AG08395 (cell line): ENCODE data around the gene CYP4F22.
"Not testable (repeated sequence)": the region's sequence is repeated elsewhere in the genome, so short reads cannot be mapped to it uniquely, and the experiment has no call there.

Experiments used
- DNase-seq: peaks from one replicate; pipeline ENCODE4 v3.0.0; 2012; ENCODE audit warnings: mixed read lengths, low spot score

The CYP4F22 gene

DNA sequence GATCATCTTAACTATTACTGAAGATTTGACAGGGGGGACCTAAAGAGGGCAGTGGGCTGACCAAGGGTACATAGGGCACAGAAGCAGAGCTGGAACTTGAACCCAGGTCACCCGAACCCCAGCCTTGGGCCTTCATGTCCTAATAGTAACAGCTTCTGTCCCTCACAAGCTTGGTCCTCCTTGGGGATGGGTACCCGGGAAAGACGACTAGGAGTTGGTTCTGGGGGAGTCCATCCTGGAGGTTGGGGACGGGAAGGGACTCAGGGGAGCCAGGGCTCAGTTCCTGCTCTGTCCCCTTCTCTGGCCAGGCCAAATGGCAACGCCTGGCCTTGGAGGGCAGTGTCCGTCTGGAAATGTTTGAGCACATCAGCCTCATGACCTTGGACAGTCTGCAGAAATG, 67.1 kb downstream of the CYP4F22 start:
- no peak for DNase-seq

GRCh38 chr19:15576526-15577156, 68.3 kb downstream of the CYP4F22 start:
- no peak for DNase-seq

DNA sequence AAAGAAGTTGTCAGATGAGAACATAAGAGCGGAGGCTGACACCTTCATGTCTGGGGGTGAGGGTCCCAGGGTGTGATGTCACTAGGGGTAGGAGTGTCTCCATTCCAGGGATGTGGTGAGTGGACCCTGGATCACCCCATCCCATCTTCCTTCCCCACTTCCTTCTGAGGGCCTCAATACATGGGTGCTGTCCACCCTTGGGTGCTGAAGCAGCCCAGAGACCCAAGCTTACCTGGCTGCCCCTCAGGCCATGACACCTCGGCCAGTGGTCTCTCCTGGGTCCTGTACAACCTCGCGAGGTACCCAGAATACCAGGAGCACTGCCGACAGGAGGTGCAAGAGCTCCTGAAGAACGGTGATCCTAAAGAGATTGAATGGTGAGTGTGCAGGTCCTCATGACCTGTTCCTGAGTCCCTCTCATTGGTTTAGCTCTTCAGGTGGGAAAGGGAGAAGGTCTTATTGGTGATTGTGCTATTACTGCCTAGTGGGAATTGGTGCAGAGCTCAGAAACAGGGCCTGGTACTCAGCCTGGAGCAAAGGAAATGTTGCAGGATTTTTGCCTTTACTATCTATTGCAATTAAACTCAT, 69.0 kb downstream of the CYP4F22 start:
- no peak for DNase-seq

DNA sequence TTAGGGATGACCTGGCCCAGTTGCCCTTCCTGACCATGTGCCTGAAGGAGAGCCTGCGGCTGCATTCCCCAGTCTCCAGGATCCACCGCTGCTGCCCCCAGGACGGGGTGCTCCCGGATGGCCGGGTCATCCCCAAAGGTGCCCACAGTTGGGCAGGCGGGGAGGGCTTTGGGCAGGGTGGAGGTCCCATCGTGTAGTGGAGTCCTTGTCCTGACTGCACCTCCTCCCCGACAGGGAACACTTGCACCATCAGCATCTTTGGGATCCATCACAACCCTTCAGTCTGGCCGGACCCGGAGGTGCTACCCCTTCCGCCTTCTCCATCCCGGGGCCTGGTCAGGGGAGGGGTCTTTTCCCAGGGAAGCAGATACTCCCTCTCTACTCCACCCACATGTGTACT, 75.0 kb downstream of the CYP4F22 start:
- no peak for DNase-seq

GRCh38 chr19:15584095-15584494, 75.8 kb downstream of the CYP4F22 start:
- no peak for DNase-seq

DNA sequence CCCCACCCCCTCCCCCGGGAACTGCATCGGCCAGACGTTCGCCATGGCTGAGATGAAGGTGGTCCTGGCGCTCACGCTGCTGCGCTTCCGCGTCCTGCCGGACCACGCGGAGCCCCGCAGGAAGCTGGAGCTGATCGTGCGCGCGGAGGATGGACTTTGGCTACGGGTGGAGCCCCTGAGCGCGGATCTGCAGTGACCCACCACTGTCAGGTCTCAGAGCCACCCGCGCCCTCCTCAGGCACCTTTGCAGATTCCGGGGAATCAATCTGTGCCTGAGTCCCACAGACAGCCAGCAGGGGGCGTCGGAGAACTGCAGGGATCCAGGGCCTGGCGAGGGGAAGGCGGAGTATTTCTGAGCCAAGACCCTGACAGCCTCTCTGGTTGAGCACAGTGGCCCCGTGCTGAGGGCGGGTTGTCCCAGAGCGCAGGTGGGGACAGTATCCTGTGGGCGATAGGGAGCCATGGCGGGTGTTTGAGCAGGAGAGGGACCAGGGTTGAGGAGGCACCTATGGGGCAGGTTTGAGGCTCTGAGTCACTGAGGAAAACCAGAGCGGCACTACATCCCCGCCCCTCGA, 76.3 kb downstream of the CYP4F22 start:
- DNase-seq = peak; percentile 69

DNA sequence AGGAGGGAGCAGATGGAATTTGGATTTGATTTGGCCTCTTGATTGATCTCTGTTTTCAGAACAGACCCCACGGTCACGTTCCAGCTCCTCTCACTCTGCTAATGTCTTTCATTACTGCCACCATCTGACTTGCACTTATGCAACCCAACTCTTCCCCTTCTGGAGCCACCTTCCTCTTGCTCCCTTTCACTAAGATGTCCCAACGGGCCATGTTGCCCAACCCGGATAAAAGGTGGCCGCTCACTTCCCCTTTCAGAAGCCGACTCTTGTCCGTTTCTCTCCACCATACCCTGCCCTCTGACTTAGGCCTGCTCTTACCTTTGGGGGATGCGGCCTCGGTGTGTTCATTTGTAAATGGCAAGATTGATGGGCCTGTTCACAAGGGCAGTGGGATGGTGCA, 79.3 kb downstream of the CYP4F22 start:
- DNase-seq = no peak

DNA sequence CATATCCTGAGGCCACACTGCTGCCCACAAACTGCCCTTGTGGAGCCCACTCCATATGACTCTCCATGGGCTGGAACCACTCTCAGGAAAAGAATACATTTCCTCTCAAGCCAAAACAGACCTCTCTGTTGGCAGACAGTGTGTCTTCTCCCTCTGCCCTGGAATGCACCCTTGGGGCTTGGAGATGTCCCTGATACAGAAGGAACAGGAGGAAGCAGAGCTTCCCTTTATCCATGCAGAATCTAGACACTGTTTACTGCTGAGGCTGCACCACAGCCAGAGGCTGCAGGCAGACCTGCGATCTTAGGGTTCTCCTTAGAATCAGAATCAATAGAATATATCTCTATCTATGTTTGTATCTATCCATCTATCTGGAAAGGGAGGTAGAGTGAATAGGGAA, 79.9 kb downstream of the CYP4F22 start:
- DNase-seq = no peak

DNA sequence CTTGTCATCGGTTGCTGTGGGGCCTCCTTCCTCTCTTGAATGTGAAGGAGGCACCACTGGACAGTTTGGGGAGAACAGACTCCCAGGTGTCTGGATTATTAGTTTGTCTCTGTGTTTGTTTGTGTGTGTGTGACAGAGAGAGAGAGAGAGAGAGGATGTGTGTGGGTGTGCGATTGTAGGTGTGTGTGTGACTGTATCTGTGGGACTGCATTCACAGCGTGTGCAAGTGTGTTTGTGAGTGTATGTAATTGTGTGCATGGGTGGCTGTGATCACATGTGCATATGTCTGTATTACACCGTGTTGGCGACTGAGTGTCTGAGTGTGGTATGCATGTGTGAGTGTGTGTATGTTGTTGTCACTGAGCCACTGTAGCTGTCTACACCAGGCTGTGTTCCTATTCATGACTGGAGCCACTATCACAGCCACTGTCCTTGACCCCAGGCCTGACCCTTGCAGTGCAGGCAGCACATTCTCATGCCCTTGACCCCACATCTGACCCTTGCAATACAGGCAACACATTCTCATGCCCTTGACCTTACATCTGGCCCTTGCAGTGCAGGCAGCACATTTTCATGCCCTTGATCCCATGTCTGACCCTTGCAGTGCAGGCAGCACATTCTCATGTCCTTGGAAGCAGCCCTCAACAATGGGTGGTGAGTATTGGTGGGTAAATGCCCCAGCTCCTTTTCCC, 81.6 kb downstream of the CYP4F22 start:
- DNase-seq = no peak

DNA sequence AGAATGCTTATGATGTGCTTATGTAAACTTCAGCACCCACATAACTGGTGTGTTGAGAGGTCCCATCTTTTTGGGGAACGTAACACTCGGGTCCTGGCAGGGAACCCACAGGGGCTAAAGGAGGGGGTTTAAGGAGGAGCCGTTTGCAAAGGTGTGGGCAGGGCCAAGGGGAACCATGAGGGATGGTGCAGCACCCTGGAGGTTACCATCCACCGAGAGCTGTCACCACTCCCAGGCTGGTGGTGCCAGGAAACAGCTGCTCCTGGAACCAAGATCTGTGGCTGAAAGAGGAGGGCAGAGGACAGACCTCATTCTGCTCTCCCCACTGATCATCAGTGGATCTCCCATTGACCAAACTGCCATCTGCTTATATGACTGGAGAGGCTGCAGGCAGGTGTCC, 83.5 kb downstream of the CYP4F22 start:
- DNase-seq = no peak

GRCh38 chr19:15592506-15592905, 84.2 kb downstream of the CYP4F22 start:
- not testable (repeated sequence) for DNase-seq

- DNase-seq = not testable (repeated sequence)
Measured at GRCh38 chr19:15593766-15594165, 85.4 kb downstream of the CYP4F22 start.

DNA sequence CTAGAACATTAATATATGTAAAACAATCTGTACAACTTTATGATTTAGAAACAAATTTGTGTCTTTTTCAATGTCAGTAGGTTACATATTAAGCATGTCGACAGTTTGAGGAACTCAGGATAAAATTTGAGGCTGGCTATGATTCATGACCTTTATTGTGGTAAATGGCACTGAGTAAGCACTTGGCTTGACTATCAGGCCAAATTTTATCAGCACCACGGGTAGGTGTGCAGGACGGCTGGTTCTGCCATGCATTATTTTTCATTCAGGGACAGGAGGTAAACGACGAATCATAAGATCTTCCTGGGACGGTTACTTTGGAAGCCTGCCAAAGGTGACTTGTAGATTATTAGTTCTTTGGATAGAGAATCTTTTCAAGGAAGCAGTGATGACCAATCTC, 86.7 kb downstream of the CYP4F22 start:
- no peak for DNase-seq
